HEK293T (cell line): ENCODE data around the gene PECR.

ENCODE experiments used
- ARNT ChIP-seq: fragments of 450-650 bp; IDR thresholded peaks from 2 replicates; pipeline ENCODE4 v1.6.1; 2017; ENCODE audit warnings: mild to moderate bottlenecking
- BHLHE40 ChIP-seq: fragments of 450-650 bp; IDR thresholded peaks from 2 replicates; pipeline ENCODE4 v1.6.1; 2016; ENCODE audit warnings: mild to moderate bottlenecking, moderate library complexity, borderline replicate concordance
- ELF4 ChIP-seq: fragments of 450-650 bp; IDR thresholded peaks from 2 replicates; pipeline ENCODE4 v1.6.1; 2017; ENCODE audit warnings: antibody characterized with exemption
- FOXA1 ChIP-seq: fragments of 450-650 bp; IDR thresholded peaks from 2 replicates; pipeline ENCODE4 v1.6.1; 2016; ENCODE audit warnings: mild to moderate bottlenecking
- FOXK2 ChIP-seq: fragments of 450-650 bp; IDR thresholded peaks from 2 replicates; pipeline ENCODE4 v1.6.1; 2016; ENCODE audit warnings: mild to moderate bottlenecking
- FOXM1 ChIP-seq: fragments of 450-650 bp; IDR thresholded peaks from 2 replicates; pipeline ENCODE4 v1.6.1; 2017; ENCODE audit warnings: mild to moderate bottlenecking, borderline replicate concordance
- L3MBTL2 ChIP-seq: fragments of 450-650 bp; conservative IDR thresholded peaks from 2 replicates; pipeline ENCODE4 v1.6.1; 2016; ENCODE audit warnings: mild to moderate bottlenecking
- NFRKB ChIP-seq: fragments of 450-650 bp; IDR thresholded peaks from 2 replicates; pipeline ENCODE4 v1.6.1; 2016; ENCODE audit warnings: mild to moderate bottlenecking, moderate library complexity
- SP1 ChIP-seq: fragments of 450-650 bp; IDR thresholded peaks from 2 replicates; pipeline ENCODE4 v1.6.1; 2017
- SUZ12 ChIP-seq: fragments of 450-650 bp; IDR thresholded peaks from 2 replicates; pipeline ENCODE4 v1.6.1; 2016; ENCODE audit warnings: mild to moderate bottlenecking
- ZNF384 ChIP-seq: fragments of 450-650 bp; IDR thresholded peaks from 2 replicates; pipeline ENCODE4 v1.6.1; 2016

DNA sequence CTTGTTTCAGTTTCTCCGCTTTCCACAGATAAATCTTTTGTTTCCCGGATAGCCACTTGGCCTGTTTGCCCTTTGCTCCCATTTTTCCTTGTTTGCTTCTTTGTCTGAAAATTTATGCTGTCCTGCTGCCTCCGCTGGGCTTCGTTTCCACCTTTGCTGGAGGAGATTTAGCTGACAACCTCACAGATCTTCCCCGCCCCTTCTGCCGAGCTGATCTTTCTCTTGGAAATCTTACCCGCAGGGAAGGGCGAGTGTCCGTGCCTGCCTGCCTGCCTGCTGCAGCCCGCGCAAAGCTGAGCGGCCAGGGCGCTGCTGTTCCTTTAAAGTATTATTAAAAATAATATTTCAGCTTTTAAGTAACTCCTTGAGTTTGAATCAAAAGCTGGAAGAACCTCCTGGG lies 26.2 kb upstream of the PECR start:
- no peak for TF ChIP-seq ARNT
- no peak for TF ChIP-seq L3MBTL2
- no peak for TF ChIP-seq SUZ12
- no peak for TF ChIP-seq ELF4
- TF ChIP-seq FOXM1 = no peak
- no peak for TF ChIP-seq ZNF384
- TF ChIP-seq FOXK2 = no peak
- TF ChIP-seq NFRKB = no peak
- TF ChIP-seq SP1 = no peak
- no peak for TF ChIP-seq FOXA1
- no peak for TF ChIP-seq BHLHE40
